C4-2B (cell line): ENCODE data around the gene SLC16A11.

Experiments used
- CTCF ChIP-seq: fragments of 450-650 bp; conservative IDR thresholded peaks from 2 replicates; pipeline ENCODE4 v1.5.1; 2017; ENCODE audit warnings: mild to moderate bottlenecking
- ZFX ChIP-seq: fragments of 450-650 bp; IDR thresholded peaks from 2 replicates; pipeline ENCODE4 v1.6.1; 2017

GRCh38 chr17:7084088-7084487, 40.2 kb upstream of the SLC16A11 start:
- no peak for TF ChIP-seq CTCF
- no peak for TF ChIP-seq ZFX
